Liver (tissue), 9 donors: ENCODE results near the gene RPS6KB2. TPM values are rescaled to one million over a fixed set of nuclear protein-coding genes. Genes with fewer than 3 reads are reported as not detected.
A peak's percentile ranks its signal among the peaks of the same experiment; 100 is the strongest.

ENCODE experiments used
- DNase-seq: peaks from one replicate; pipeline ENCODE4 v3.0.0-alpha.2; 2017; ENCODE audit warnings: low spot score
- H3K27ac ChIP-seq, 2 donors: one replicate each; pipeline ENCODE4 v1.7.0; 2013; ENCODE audit warnings: inconsistent platforms in 2 of 2, low read length in 2 of 2, control low read depth in 1 of 2, low read depth in 1 of 2, mild to moderate bottlenecking in 1 of 2
- H3K27me3 ChIP-seq, 4 donors: one replicate each; pipeline versions ENCODE4 v1.6.1 to v1.7.0; 2013; ENCODE audit warnings: low read length in 3 of 4, inconsistent platforms in 1 of 4, mild to moderate bottlenecking in 1 of 4, moderate library complexity in 1 of 4; ENCODE audit not compliant: control insufficient read depth in 4 of 4, insufficient read depth in 4 of 4
- H3K36me3 ChIP-seq, 4 donors: one replicate each; pipeline versions ENCODE4 v1.6.1 to v1.7.0; 2013; ENCODE audit warnings: low read length in 3 of 4, mild to moderate bottlenecking in 3 of 4, low read depth in 1 of 4, moderate library complexity in 1 of 4; ENCODE audit not compliant: control insufficient read depth in 4 of 4, insufficient read depth in 3 of 4
- H3K4me1 ChIP-seq, 4 donors: one replicate each; pipeline versions ENCODE4 v1.6.1 to v1.7.0; 2013; ENCODE audit warnings: low read length in 3 of 4, mild to moderate bottlenecking in 3 of 4, moderate library complexity in 1 of 4; ENCODE audit not compliant: control insufficient read depth in 4 of 4, insufficient read depth in 4 of 4
- H3K4me3 ChIP-seq, 3 donors: one replicate each; pipeline versions ENCODE4 v1.6.1 to v1.7.0; 2013; ENCODE audit warnings: low read length in 3 of 3, control low read depth in 1 of 3, low read depth in 1 of 3, mild to moderate bottlenecking in 1 of 3
- H3K9ac ChIP-seq, 2 donors: one replicate each; pipeline ENCODE4 v1.7.0; 2013; ENCODE audit warnings: low read length in 2 of 2, mild to moderate bottlenecking in 2 of 2, moderate library complexity in 2 of 2, control low read depth in 1 of 2, low read depth in 1 of 2
- H3K9me3 ChIP-seq, 4 donors: one replicate each; pipeline versions ENCODE4 v1.6.1 to v1.7.0; 2013; ENCODE audit warnings: low read length in 3 of 4; ENCODE audit not compliant: control insufficient read depth in 4 of 4
- EGR1 ChIP-seq, 2 donors: IDR thresholded peaks; 2 replicates each; pipeline ENCODE4 v1.6.1; 2016 to 2018; ENCODE audit warnings: antibody characterized with exemption in 2 of 2, low read depth in 2 of 2
- FOXA1 ChIP-seq: IDR thresholded peaks from 2 replicates; pipeline ENCODE4 v1.6.1; 2016; ENCODE audit warnings: antibody characterized with exemption
- FOXA2 ChIP-seq: IDR thresholded peaks from 2 replicates; pipeline ENCODE4 v1.6.1; 2016; ENCODE audit warnings: antibody characterized with exemption
- GABPA ChIP-seq, 2 donors: IDR thresholded peaks in 1 of 2; conservative IDR thresholded peaks in 1 of 2; 2 replicates each; pipeline ENCODE4 v1.6.1; 2016; ENCODE audit warnings: antibody characterized with exemption in 2 of 2, mild to moderate bottlenecking in 1 of 2, moderate library complexity in 1 of 2
- HNF4A ChIP-seq, 2 donors: conservative IDR thresholded peaks; 2 replicates each; pipeline ENCODE4 v1.6.1; 2016; ENCODE audit warnings: antibody characterized with exemption in 2 of 2, mild to moderate bottlenecking in 2 of 2
- HNF4G ChIP-seq: IDR thresholded peaks from 2 replicates; pipeline ENCODE4 v1.6.1; 2016; ENCODE audit warnings: antibody characterized with exemption
- JUND ChIP-seq, 2 donors: IDR thresholded peaks; 2 replicates each; pipeline ENCODE4 v1.6.1; 2016; ENCODE audit warnings: antibody characterized with exemption in 2 of 2
- MAX ChIP-seq: IDR thresholded peaks from 2 replicates; pipeline ENCODE4 v1.6.1; 2016; ENCODE audit warnings: antibody characterized with exemption
- NR2F2 ChIP-seq: IDR thresholded peaks from 2 replicates; pipeline ENCODE4 v1.6.1; 2016; ENCODE audit warnings: antibody characterized with exemption
- RAD21 ChIP-seq, 2 donors: IDR thresholded peaks; 2 replicates each; pipeline ENCODE4 v1.6.1; 2016; ENCODE audit warnings: antibody characterized with exemption in 2 of 2, mild to moderate bottlenecking in 2 of 2
- RXRA ChIP-seq, 2 donors: IDR thresholded peaks; 2 replicates each; pipeline ENCODE4 v1.6.1; 2017 to 2018; ENCODE audit warnings: antibody characterized with exemption in 2 of 2, mild to moderate bottlenecking in 1 of 2
- SP1 ChIP-seq: IDR thresholded peaks from 2 replicates; pipeline ENCODE4 v1.6.1; 2018; ENCODE audit warnings: antibody characterized with exemption, mild to moderate bottlenecking
- TAF1 ChIP-seq: conservative IDR thresholded peaks from 2 replicates; pipeline ENCODE4 v1.6.1; 2016; ENCODE audit warnings: antibody characterized with exemption, mild to moderate bottlenecking
- YY1 ChIP-seq: IDR thresholded peaks from 2 replicates; pipeline ENCODE4 v1.6.1; 2016; ENCODE audit warnings: antibody characterized with exemption, mild to moderate bottlenecking
- WGBS: extraction: QIAGEN DNeasy Blood & Tissue Kit; methylation state at CpG from one replicate; pipeline ENCODE4 v1.1.7; 2013; 5-methylcytosine and 5-hydroxymethylcytosine counted together
- polyA plus RNA-seq, 2 donors: library from polyadenylated mRNA; stranded (reverse) in 1 of 2; unstranded in 1 of 2; fragments of 200-250 nt in 1 of 2; fragments of >200 nt in 1 of 2; fragmentation: Nextera tagmentation in 1 of 2; extraction: Ambion mirVana in 1 of 2; gene quantifications; one replicate each; pipeline versions ENCODE4 v1.2.1 to v1.2.3, GENCODE V29; 2013 to 2015
- total RNA-seq, 2 donors: library from RNA; depleted of rRNA; stranded (reverse); fragments of >200 nt; gene quantifications; one replicate each; pipeline ENCODE4 v1.2.3, GENCODE V29; 2014
- TF ChIP-seq, protein P1 (sequence below): IDR thresholded peaks from 2 replicates; pipeline ENCODE4 v1.6.1; 2016; ENCODE audit warnings: antibody characterized with exemption
- TF ChIP-seq, protein P2 (sequence below): fragments of 150-350 bp; IDR thresholded peaks from 2 replicates; pipeline ENCODE4 v1.5.1; 2017; ENCODE audit warnings: improper control_type of control experiment, low read depth, low read length; ENCODE audit not compliant: missing input control
- TF ChIP-seq, protein P3 (sequence below): IDR thresholded peaks from 2 replicates; pipeline ENCODE4 v1.6.1; 2016; ENCODE audit warnings: antibody characterized with exemption, mild to moderate bottlenecking
- TF ChIP-seq, protein P4 (sequence below): IDR thresholded peaks from 2 replicates; pipeline ENCODE4 v1.6.1; 2016; ENCODE audit warnings: antibody characterized with exemption
- donor health status: healthy.
- donor health status: healthy.
- donor health status: healthy.
- donor health status: healthy.
- donor health status: healthy.

Gene RPS6KB2
- total and polyA plus RNA-seq, 4 donors: 31.5 to 49.6 (median 37.7) TPM

- H3K4me1 ChIP-seq: peaks cover 11 to 33% (median 19%) of the 10 kb centered on the region in 4 donors
Measured at GRCh38 chr11:67400942-67401494, 27.3 kb upstream of the RPS6KB2 start.

DNA sequence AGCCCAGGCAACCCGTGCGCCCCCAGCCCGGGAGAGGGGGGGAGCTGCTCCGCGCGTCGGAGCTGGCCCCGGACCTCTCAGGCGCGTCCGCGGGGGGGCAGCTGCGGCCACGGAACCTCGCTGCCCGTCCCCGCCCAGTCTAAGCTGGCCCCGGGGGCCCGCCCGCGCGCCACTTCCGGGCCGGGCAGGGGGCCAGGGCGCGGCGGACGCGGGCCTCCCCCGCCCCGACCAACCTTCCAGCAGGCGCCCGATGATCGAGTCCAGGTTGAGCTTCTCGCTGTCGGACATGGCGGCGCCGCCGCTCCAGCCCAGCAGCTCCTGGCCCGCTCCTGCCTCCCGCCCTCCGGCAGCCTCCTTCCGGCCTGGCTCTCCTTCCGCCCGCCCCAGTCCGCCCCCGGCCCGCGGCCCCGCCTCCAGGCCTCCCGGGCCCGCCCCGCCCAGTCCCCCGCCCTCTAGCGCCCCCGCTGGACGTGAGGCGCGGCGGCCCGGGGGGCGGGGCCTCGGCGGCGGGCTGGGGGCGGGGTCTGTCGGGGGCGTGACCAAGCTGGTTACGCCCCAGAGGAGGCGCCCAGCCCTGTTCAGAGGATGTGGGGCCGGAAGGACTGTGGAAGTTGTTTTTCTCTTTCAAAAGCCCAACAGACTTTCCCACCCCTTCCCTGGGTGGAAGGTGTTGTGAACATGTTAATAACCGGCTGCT, 26.7 kb upstream of the RPS6KB2 start, which contains the start of gene PPP1CA:
Gene PPP1CA, minus strand, starts transcription at position 364 of the 697 bp plus-strand sequence. Its CDS starts 76 bp downstream, at position 288.
- peak; percentile 97 for DNase-seq
- Histone ChIP-seq H3K9me3 (no peaks in the 10 kb centered on the region), H3K9ac (peak within 1 kb of the TSS; percentile 86 to 87), H3K4me3 (peak within 1 kb of the TSS; percentile 75 to 95 (median 89)), H3K27me3 (no peaks in the 10 kb centered on the region), H3K36me3 (peaks cover 11 to 24% (median 19%) of the 10 kb centered on the region in 4 donors), H3K27ac (peak within 1 kb of the TSS; percentile 89 to 90), H3K4me1 (peaks cover 11 to 33% (median 19%) of the 10 kb centered on the region in 4 donors)
- under 1% methylated on average over 73 of the region's 73 CpGs for WGBS
- TF ChIP-seq RAD21 (IDR thresholded peaks at IDR 0.05): peak; percentile 31 to 46
- TF ChIP-seq GABPA (IDR thresholded peaks at IDR 0.05 in 1 of 2, conservative IDR thresholded peaks at IDR 0.05 in 1 of 2): peak in 1 of 2 donors; percentile 64
- TF ChIP-seq YY1: peak; percentile 28
- TF ChIP-seq JUND (IDR thresholded peaks at IDR 0.05): no peak
- TF ChIP-seq, protein P1, sequence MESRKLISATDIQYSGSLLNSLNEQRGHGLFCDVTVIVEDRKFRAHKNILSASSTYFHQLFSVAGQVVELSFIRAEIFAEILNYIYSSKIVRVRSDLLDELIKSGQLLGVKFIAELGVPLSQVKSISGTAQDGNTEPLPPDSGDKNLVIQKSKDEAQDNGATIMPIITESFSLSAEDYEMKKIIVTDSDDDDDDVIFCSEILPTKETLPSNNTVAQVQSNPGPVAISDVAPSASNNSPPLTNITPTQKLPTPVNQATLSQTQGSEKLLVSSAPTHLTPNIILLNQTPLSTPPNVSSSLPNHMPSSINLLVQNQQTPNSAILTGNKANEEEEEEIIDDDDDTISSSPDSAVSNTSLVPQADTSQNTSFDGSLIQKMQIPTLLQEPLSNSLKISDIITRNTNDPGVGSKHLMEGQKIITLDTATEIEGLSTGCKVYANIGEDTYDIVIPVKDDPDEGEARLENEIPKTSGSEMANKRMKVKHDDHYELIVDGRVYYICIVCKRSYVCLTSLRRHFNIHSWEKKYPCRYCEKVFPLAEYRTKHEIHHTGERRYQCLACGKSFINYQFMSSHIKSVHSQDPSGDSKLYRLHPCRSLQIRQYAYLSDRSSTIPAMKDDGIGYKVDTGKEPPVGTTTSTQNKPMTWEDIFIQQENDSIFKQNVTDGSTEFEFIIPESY: no peak
- TF ChIP-seq HNF4G: no peak
- TF ChIP-seq RXRA (IDR thresholded peaks at IDR 0.05): no peak
- TF ChIP-seq MAX: no peak
- TF ChIP-seq, protein P2, sequence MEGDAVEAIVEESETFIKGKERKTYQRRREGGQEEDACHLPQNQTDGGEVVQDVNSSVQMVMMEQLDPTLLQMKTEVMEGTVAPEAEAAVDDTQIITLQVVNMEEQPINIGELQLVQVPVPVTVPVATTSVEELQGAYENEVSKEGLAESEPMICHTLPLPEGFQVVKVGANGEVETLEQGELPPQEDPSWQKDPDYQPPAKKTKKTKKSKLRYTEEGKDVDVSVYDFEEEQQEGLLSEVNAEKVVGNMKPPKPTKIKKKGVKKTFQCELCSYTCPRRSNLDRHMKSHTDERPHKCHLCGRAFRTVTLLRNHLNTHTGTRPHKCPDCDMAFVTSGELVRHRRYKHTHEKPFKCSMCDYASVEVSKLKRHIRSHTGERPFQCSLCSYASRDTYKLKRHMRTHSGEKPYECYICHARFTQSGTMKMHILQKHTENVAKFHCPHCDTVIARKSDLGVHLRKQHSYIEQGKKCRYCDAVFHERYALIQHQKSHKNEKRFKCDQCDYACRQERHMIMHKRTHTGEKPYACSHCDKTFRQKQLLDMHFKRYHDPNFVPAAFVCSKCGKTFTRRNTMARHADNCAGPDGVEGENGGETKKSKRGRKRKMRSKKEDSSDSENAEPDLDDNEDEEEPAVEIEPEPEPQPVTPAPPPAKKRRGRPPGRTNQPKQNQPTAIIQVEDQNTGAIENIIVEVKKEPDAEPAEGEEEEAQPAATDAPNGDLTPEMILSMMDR: peak; percentile 48
- TF ChIP-seq SP1: peak; percentile 54
- TF ChIP-seq FOXA1: no peak
- TF ChIP-seq TAF1: no peak
- no peak for TF ChIP-seq EGR1 (IDR thresholded peaks at IDR 0.05; ENCODE audit: low read depth in 2 of 2)
- no peak for TF ChIP-seq HNF4A (conservative IDR thresholded peaks at IDR 0.05)
- TF ChIP-seq, protein P3, sequence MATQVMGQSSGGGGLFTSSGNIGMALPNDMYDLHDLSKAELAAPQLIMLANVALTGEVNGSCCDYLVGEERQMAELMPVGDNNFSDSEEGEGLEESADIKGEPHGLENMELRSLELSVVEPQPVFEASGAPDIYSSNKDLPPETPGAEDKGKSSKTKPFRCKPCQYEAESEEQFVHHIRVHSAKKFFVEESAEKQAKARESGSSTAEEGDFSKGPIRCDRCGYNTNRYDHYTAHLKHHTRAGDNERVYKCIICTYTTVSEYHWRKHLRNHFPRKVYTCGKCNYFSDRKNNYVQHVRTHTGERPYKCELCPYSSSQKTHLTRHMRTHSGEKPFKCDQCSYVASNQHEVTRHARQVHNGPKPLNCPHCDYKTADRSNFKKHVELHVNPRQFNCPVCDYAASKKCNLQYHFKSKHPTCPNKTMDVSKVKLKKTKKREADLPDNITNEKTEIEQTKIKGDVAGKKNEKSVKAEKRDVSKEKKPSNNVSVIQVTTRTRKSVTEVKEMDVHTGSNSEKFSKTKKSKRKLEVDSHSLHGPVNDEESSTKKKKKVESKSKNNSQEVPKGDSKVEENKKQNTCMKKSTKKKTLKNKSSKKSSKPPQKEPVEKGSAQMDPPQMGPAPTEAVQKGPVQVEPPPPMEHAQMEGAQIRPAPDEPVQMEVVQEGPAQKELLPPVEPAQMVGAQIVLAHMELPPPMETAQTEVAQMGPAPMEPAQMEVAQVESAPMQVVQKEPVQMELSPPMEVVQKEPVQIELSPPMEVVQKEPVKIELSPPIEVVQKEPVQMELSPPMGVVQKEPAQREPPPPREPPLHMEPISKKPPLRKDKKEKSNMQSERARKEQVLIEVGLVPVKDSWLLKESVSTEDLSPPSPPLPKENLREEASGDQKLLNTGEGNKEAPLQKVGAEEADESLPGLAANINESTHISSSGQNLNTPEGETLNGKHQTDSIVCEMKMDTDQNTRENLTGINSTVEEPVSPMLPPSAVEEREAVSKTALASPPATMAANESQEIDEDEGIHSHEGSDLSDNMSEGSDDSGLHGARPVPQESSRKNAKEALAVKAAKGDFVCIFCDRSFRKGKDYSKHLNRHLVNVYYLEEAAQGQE: peak; percentile 36
- TF ChIP-seq FOXA2: no peak
- TF ChIP-seq NR2F2: peak; percentile 7

More at GRCh38 chr11:67400942-67401494, 27.3 kb upstream of the RPS6KB2 start:
- Histone ChIP-seq H3K36me3 (peaks cover 12 to 30% (median 22%) of the 10 kb centered on the region in 4 donors), H3K4me3 (peak overlapping the region; percentile 75 to 95 (median 89)), H3K9me3 (no peaks in the 10 kb centered on the region), H3K27ac (peak overlapping the region; percentile 89 to 90), H3K9ac (peak overlapping the region; percentile 86 to 87), H3K27me3 (no peaks in the 10 kb centered on the region)
- 4% methylated on average over 27 of the region's 27 CpGs for WGBS
- no peak for DNase-seq
- TF ChIP-seq, protein P2: no peak
- TF ChIP-seq FOXA2 (no peak), JUND (IDR thresholded peaks at IDR 0.05) (no peak), SP1 (no peak), TAF1 (no peak), HNF4A (conservative IDR thresholded peaks at IDR 0.05) (no peak), EGR1 (IDR thresholded peaks at IDR 0.05; ENCODE audit: low read depth in 2 of 2) (no peak)
- TF ChIP-seq, protein P4, sequence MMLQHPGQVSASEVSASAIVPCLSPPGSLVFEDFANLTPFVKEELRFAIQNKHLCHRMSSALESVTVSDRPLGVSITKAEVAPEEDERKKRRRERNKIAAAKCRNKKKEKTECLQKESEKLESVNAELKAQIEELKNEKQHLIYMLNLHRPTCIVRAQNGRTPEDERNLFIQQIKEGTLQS: no peak
